Prostate gland (tissue), 2 donors: ENCODE measurements around the gene SAMD10. TPM values are rescaled to one million over a fixed set of nuclear protein-coding genes. Genes with fewer than 3 reads are reported as not detected.
A peak's percentile ranks its signal among the peaks of the same experiment; 100 is the strongest.

Experiments used
- DNase-seq: peaks from one replicate; pipeline ENCODE4 v3.0.0-alpha.2; 2019; ENCODE audit warnings: low spot score
- H3K27ac ChIP-seq, 2 donors: fragments of 200-600 bp; sonication (generic); 2 replicates each; pipeline ENCODE4 v1.5.1; 2017 to 2019
- H3K27me3 ChIP-seq: fragments of 200-600 bp; sonication (generic); replicated peaks from 2 replicates; pipeline ENCODE4 v1.5.1; 2019; ENCODE audit not compliant: insufficient read depth
- H3K36me3 ChIP-seq, 2 donors: fragments of 200-600 bp; sonication (generic); 1 replicate in 1 of 2; 2 replicates in 1 of 2; pipeline versions ENCODE4 v1.5.1 to v1.8.1; 2017 to 2019
- H3K4me1 ChIP-seq: fragments of 200-600 bp; sonication (generic); replicated peaks from 2 replicates; pipeline ENCODE4 v1.5.1; 2019
- H3K4me3 ChIP-seq, 2 donors: fragments of 200-600 bp; sonication (generic); 2 replicates each; pipeline ENCODE4 v1.5.1; 2017 to 2019
- H3K9me3 ChIP-seq: fragments of 200-600 bp; sonication (generic); 2 replicates; pipeline ENCODE4 v1.5.1; 2017
- CTCF ChIP-seq, 4 experiments: fragments of 200-600 bp in 2 of 4; fragments of 450-650 bp in 2 of 4; sonication (generic) in 2 of 4; IDR thresholded peaks; 1 replicate in 3 of 4; 2 replicates in 1 of 4; pipeline ENCODE4 v1.5.1; 2016 to 2019; ENCODE audit warnings: antibody characterized with exemption in 4 of 4, mild to moderate bottlenecking in 2 of 4, moderate library complexity in 2 of 4
- POLR2A ChIP-seq: fragments of 450-650 bp; IDR thresholded peaks from one replicate; pipeline ENCODE4 v1.6.1; 2016; ENCODE audit warnings: antibody characterized with exemption, mild to moderate bottlenecking
- POLR2AphosphoS5 ChIP-seq: sonication (generic); formaldehyde crosslinking; IDR thresholded peaks from one replicate; pipeline ENCODE4 v1.6.1; 2017; ENCODE audit warnings: antibody characterized with exemption
- WGBS: methylation state at CpG from one replicate; pipeline ENCODE4 v1.1.5; 2018; 5-methylcytosine and 5-hydroxymethylcytosine counted together
- intact Hi-C: fragments of 100-400 bp; cut with DNase I; formaldehyde crosslinking; loops from one replicate; pipeline ENCODE4 v1.14.2; 2022
- total RNA-seq, 2 donors: library from RNA; depleted of rRNA; stranded (reverse); fragments of >200 nt; gene quantifications; one replicate each; pipeline ENCODE4 v1.1.0, GENCODE V29; 2016

SAMD10 gene
- total RNA-seq, 2 donors from 2014 or later: 6.0 to 14.7 TPM

- no peak overlapping the region for H3K4me3 ChIP-seq
- H3K9me3 ChIP-seq: no peaks in the 10 kb centered on the region
- intact Hi-C loops: no loop called here
- no peaks in the 10 kb centered on the region for H3K36me3 ChIP-seq
- H3K27ac ChIP-seq: peak overlapping the region; percentile 87 to 90
- TF ChIP-seq POLR2A: no peak
- H3K4me1 ChIP-seq: peaks cover 56% of the 10 kb centered on the region
- no peaks in the 10 kb centered on the region for H3K27me3 ChIP-seq
- no peak for DNase-seq
- WGBS: 62% methylated on average over 19 of the region's 20 CpGs
These were observed 28.6 kb downstream of the SAMD10 start for GRCh38 chr20:63950701-63951397.

GRCh38 chr20:63947638-63948456 is 31.6 kb downstream of the SAMD10 start:
- no peaks in the 10 kb centered on the region for H3K36me3 ChIP-seq
- DNase-seq: no peak
- H3K27me3 ChIP-seq: no peaks in the 10 kb centered on the region
- no peak for TF ChIP-seq POLR2A
- no peak for TF ChIP-seq POLR2AphosphoS5
- TF ChIP-seq CTCF (IDR thresholded peaks at IDR 0.05): no peak
- no peak overlapping the region for H3K4me3 ChIP-seq
- intact Hi-C loops: no loop called here
- H3K4me1 ChIP-seq: peaks cover 44% of the 10 kb centered on the region
- H3K9me3 ChIP-seq: no peaks in the 10 kb centered on the region
- WGBS: 43% methylated on average over 27 of the region's 27 CpGs
- peak overlapping the region; percentile 87 to 90 for H3K27ac ChIP-seq

- intact Hi-C loops: no loop called here
- Histone ChIP-seq H3K9me3 (no peaks in the 10 kb centered on the region), H3K27me3 (no peaks in the 10 kb centered on the region), H3K27ac (peak overlapping the region; percentile 87 to 90), H3K36me3 (no peaks in the 10 kb centered on the region), H3K4me1 (peaks cover 38% of the 10 kb centered on the region), H3K4me3 (no peak overlapping the region)
- peak; percentile 64 for TF ChIP-seq POLR2AphosphoS5
- TF ChIP-seq POLR2A: no peak
- no peak for TF ChIP-seq CTCF (IDR thresholded peaks at IDR 0.05)
- WGBS: 85% methylated on average over 15 of the region's 15 CpGs
- DNase-seq: peak; percentile 77
These were observed 32.3 kb downstream of the SAMD10 start for GRCh38 chr20:63946986-63947637.

GRCh38 chr20:63945921-63946920 is 33.2 kb downstream of the SAMD10 start:
- Histone ChIP-seq H3K27me3 (no peaks in the 10 kb centered on the region), H3K4me1 (peaks cover 31% of the 10 kb centered on the region), H3K4me3 (no peak overlapping the region), H3K9me3 (no peaks in the 10 kb centered on the region), H3K27ac (peak overlapping the region in 1 of 2 donors; percentile 87), H3K36me3 (no peaks in the 10 kb centered on the region)
- intact Hi-C loops: no loop called here
- no peak for TF ChIP-seq CTCF (IDR thresholded peaks at IDR 0.05)
- no peak for TF ChIP-seq POLR2AphosphoS5
- no peak for TF ChIP-seq POLR2A
- WGBS: 91% methylated on average over 39 of the region's 39 CpGs
- no peak for DNase-seq
